HL-60 (cell line): Measurements from ENCODE around the gene MT1B.

Experiments
- GABPA ChIP-seq: IDR thresholded peaks from 2 replicates; pipeline ENCODE4 v1.6.1; 2012; ENCODE audit warnings: low read depth
- POLR2AphosphoS5 ChIP-seq: IDR thresholded peaks from 2 replicates; pipeline ENCODE4 v1.6.1; 2012; ENCODE audit warnings: low read depth
- SPI1 ChIP-seq: IDR thresholded peaks from 2 replicates; pipeline ENCODE4 v1.6.1; 2012; ENCODE audit warnings: low read depth, mild to moderate bottlenecking, borderline replicate concordance
- TF ChIP-seq, protein P1 (sequence below): IDR thresholded peaks from one replicate; pipeline ENCODE4 v1.5.1; 2011; ENCODE audit warnings: low read length, control low read depth, inconsistent platforms; ENCODE audit not compliant: insufficient read depth
- TF ChIP-seq, protein P2 (sequence below): IDR thresholded peaks from 2 replicates; pipeline ENCODE4 v1.6.1; 2012; ENCODE audit warnings: low read depth; ENCODE audit not compliant: insufficient replicate concordance

DNA sequence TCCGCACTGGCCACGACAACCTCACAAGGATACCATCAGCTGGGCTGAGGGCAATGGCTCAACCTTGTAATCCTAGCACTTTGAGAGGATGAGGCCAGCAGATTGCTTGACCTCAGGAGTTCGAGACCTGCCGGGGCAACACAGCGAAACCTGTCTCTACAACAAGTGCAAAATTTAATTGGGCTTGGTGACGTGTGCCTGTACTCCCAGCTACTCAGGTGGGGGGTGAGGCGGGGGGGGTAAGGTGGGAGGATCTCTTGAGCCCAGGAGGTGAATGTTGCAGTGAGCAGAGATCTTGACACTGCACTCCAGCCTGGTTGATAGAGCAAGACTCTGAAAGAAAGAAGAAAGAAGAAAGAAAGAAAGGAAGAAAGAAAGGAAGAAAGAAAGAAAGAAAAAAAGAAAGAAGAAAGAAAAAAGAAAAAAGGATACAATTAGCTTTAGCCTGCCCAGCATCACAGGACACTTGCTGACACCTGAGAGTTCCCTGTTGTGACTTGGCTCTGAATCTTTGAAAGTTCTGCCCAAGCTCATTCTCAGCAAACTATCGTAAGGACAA, 31.3 kb upstream of the MT1B start:
- TF ChIP-seq GABPA (no peak), POLR2AphosphoS5 (no peak), SPI1 (no peak)
- TF ChIP-seq, protein P1, sequence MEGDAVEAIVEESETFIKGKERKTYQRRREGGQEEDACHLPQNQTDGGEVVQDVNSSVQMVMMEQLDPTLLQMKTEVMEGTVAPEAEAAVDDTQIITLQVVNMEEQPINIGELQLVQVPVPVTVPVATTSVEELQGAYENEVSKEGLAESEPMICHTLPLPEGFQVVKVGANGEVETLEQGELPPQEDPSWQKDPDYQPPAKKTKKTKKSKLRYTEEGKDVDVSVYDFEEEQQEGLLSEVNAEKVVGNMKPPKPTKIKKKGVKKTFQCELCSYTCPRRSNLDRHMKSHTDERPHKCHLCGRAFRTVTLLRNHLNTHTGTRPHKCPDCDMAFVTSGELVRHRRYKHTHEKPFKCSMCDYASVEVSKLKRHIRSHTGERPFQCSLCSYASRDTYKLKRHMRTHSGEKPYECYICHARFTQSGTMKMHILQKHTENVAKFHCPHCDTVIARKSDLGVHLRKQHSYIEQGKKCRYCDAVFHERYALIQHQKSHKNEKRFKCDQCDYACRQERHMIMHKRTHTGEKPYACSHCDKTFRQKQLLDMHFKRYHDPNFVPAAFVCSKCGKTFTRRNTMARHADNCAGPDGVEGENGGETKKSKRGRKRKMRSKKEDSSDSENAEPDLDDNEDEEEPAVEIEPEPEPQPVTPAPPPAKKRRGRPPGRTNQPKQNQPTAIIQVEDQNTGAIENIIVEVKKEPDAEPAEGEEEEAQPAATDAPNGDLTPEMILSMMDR: no peak
- TF ChIP-seq, protein P2, sequence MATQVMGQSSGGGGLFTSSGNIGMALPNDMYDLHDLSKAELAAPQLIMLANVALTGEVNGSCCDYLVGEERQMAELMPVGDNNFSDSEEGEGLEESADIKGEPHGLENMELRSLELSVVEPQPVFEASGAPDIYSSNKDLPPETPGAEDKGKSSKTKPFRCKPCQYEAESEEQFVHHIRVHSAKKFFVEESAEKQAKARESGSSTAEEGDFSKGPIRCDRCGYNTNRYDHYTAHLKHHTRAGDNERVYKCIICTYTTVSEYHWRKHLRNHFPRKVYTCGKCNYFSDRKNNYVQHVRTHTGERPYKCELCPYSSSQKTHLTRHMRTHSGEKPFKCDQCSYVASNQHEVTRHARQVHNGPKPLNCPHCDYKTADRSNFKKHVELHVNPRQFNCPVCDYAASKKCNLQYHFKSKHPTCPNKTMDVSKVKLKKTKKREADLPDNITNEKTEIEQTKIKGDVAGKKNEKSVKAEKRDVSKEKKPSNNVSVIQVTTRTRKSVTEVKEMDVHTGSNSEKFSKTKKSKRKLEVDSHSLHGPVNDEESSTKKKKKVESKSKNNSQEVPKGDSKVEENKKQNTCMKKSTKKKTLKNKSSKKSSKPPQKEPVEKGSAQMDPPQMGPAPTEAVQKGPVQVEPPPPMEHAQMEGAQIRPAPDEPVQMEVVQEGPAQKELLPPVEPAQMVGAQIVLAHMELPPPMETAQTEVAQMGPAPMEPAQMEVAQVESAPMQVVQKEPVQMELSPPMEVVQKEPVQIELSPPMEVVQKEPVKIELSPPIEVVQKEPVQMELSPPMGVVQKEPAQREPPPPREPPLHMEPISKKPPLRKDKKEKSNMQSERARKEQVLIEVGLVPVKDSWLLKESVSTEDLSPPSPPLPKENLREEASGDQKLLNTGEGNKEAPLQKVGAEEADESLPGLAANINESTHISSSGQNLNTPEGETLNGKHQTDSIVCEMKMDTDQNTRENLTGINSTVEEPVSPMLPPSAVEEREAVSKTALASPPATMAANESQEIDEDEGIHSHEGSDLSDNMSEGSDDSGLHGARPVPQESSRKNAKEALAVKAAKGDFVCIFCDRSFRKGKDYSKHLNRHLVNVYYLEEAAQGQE: no peak
